IPS DF 6.9 (cell line): ENCODE results near the gene MATN1.

ENCODE experiments used
- DNase-seq: peaks from one replicate; pipeline ENCODE4 v3.0.0-alpha.2; 2013; ENCODE audit warnings: low read depth, low spot score
- H3K27ac ChIP-seq: one replicate; pipeline ENCODE4 v1.5.1; 2013; ENCODE audit warnings: low read length, control low read depth
- H3K27me3 ChIP-seq: 2 replicates; pipeline ENCODE4 v1.6.1; 2013; ENCODE audit warnings: mild to moderate bottlenecking, low read length; ENCODE audit not compliant: control insufficient read depth, insufficient read depth
- H3K36me3 ChIP-seq: 2 replicates; pipeline ENCODE4 v1.6.1; 2013; ENCODE audit warnings: low read length; ENCODE audit not compliant: control insufficient read depth, insufficient read depth
- H3K4me1 ChIP-seq: 2 replicates; pipeline ENCODE4 v1.6.1; 2013; ENCODE audit warnings: low read length; ENCODE audit not compliant: control insufficient read depth, insufficient read depth
- H3K4me3 ChIP-seq: 2 replicates; pipeline ENCODE4 v1.5.1; 2013; ENCODE audit warnings: mild to moderate bottlenecking, low read length
- H3K9me3 ChIP-seq: 2 replicates; pipeline ENCODE4 v1.6.1; 2013; ENCODE audit warnings: low read length, inconsistent platforms; ENCODE audit not compliant: control insufficient read depth, insufficient read depth
- WGBS: extraction: QIAGEN DNeasy Blood & Tissue Kit; methylation state at CpG from one replicate; pipeline ENCODE4 v1.1.7; 2013; ENCODE audit warnings: mixed read lengths, missing lambda C conversion rate; ENCODE audit not compliant: insufficient read length, insufficient coverage; 5-methylcytosine and 5-hydroxymethylcytosine counted together

The MATN1 gene

GRCh38 chr1:30757352-30758120 is 34.2 kb upstream of the MATN1 start, which contains the start of gene LAPTM5:
Gene LAPTM5 (minus strand): TSS chr1:30757774. CDS start chr1:30757745, 29 bp downstream.
- no peak for DNase-seq
- no peaks in the 10 kb centered on the region for H3K36me3 ChIP-seq
- H3K4me1 ChIP-seq = peaks cover 2% of the 10 kb centered on the region; the same call in 1 of the 2 replicates
- no peak within 1 kb of the TSS for H3K27ac ChIP-seq
- H3K4me3 ChIP-seq = no peak within 1 kb of the TSS
- H3K9me3 ChIP-seq = no peaks in the 10 kb centered on the region
- no CpG with 5 or more reads among the region's 21 CpGs for WGBS
- H3K27me3 ChIP-seq = no peaks in the 10 kb centered on the region

GRCh38 chr1:30756545-30757351 is 33.4 kb upstream of the MATN1 start:
- Histone ChIP-seq H3K9me3 (no peaks in the 10 kb centered on the region), H3K27ac (no peak overlapping the region), H3K4me1 (peaks cover 2% of the 10 kb centered on the region; the same call in 1 of the 2 replicates), H3K4me3 (no peak overlapping the region), H3K36me3 (no peaks in the 10 kb centered on the region), H3K27me3 (no peaks in the 10 kb centered on the region)
- WGBS = no CpG with 5 or more reads among the region's 17 CpGs
- DNase-seq = no peak

- Histone ChIP-seq H3K27ac (no peak overlapping the region), H3K4me3 (no peak overlapping the region), H3K4me1 (peaks cover 2% of the 10 kb centered on the region; the same call in 1 of the 2 replicates), H3K36me3 (no peaks in the 10 kb centered on the region), H3K9me3 (no peaks in the 10 kb centered on the region), H3K27me3 (no peaks in the 10 kb centered on the region)
- no CpG with 5 or more reads among the region's 4 CpGs for WGBS
- no peak for DNase-seq
These were observed 32.8 kb upstream of the MATN1 start for GRCh38 chr1:30756206-30756544.

- WGBS = no CpG with 5 or more reads among the region's 4 CpGs
- H3K4me1 ChIP-seq = peaks cover 2% of the 10 kb centered on the region; the same call in 1 of the 2 replicates
These were observed 32.4 kb upstream of the MATN1 start for GRCh38 chr1:30755746-30756145.

GRCh38 chr1:30755334-30755733 is 31.9 kb upstream of the MATN1 start:
- H3K4me3 ChIP-seq = no peak overlapping the region
- H3K27me3 ChIP-seq = no peaks in the 10 kb centered on the region
- no peaks in the 10 kb centered on the region for H3K9me3 ChIP-seq
- peaks cover 2% of the 10 kb centered on the region; the same call in 1 of the 2 replicates for H3K4me1 ChIP-seq
- H3K36me3 ChIP-seq = no peaks in the 10 kb centered on the region
- no CpG with 5 or more reads among the region's 6 CpGs for WGBS
- no peak overlapping the region for H3K27ac ChIP-seq
- DNase-seq = no peak

More at GRCh38 chr1:30755746-30756145, 32.4 kb upstream of the MATN1 start:
- Histone ChIP-seq H3K4me3 (no peak overlapping the region), H3K27me3 (no peaks in the 10 kb centered on the region), H3K36me3 (no peaks in the 10 kb centered on the region), H3K9me3 (no peaks in the 10 kb centered on the region), H3K27ac (no peak overlapping the region)
- no peak for DNase-seq

GRCh38 chr1:30754684-30755171 is 31.3 kb upstream of the MATN1 start:
- H3K4me3 ChIP-seq = no peak overlapping the region
- no peak overlapping the region for H3K27ac ChIP-seq
- no peaks in the 10 kb centered on the region for H3K27me3 ChIP-seq
- DNase-seq = no peak
- H3K36me3 ChIP-seq = no peaks in the 10 kb centered on the region
- H3K4me1 ChIP-seq = no peaks in the 10 kb centered on the region; the same call in 1 of the 2 replicates
- no peaks in the 10 kb centered on the region for H3K9me3 ChIP-seq
- WGBS = no CpG with 5 or more reads among the region's 9 CpGs

GRCh38 chr1:30753660-30754123 is 30.3 kb upstream of the MATN1 start:
- DNase-seq = no peak
- Histone ChIP-seq H3K27ac (no peak overlapping the region), H3K4me1 (no peaks in the 10 kb centered on the region; the same call in 1 of the 2 replicates), H3K27me3 (no peaks in the 10 kb centered on the region), H3K9me3 (no peaks in the 10 kb centered on the region), H3K36me3 (no peaks in the 10 kb centered on the region), H3K4me3 (no peak overlapping the region)
- no CpG with 5 or more reads among the region's 13 CpGs for WGBS

GRCh38 chr1:30753118-30753517 is 29.7 kb upstream of the MATN1 start:
- H3K9me3 ChIP-seq = no peaks in the 10 kb centered on the region
- DNase-seq = no peak
- no peaks in the 10 kb centered on the region for H3K27me3 ChIP-seq
- H3K27ac ChIP-seq = no peak overlapping the region
- H3K36me3 ChIP-seq = no peaks in the 10 kb centered on the region
- no peak overlapping the region for H3K4me3 ChIP-seq
- no peaks in the 10 kb centered on the region; the same call in 1 of the 2 replicates for H3K4me1 ChIP-seq
- no CpG with 5 or more reads among the region's 3 CpGs for WGBS

- WGBS = no CpG with 5 or more reads among the region's 9 CpGs
- no peak for DNase-seq
These were observed 29.2 kb upstream of the MATN1 start for GRCh38 chr1:30752651-30752908.

GRCh38 chr1:30751830-30752650 is 28.7 kb upstream of the MATN1 start:
- WGBS = no CpG with 5 or more reads among the region's 8 CpGs
- no peaks in the 10 kb centered on the region for H3K9me3 ChIP-seq
- H3K27ac ChIP-seq = no peak overlapping the region
- no peaks in the 10 kb centered on the region for H3K27me3 ChIP-seq
- DNase-seq = no peak
- no peaks in the 10 kb centered on the region for H3K36me3 ChIP-seq
- H3K4me3 ChIP-seq = no peak overlapping the region
- H3K4me1 ChIP-seq = no peaks in the 10 kb centered on the region; the same call in 1 of the 2 replicates

More at GRCh38 chr1:30752651-30752908, 29.2 kb upstream of the MATN1 start:
- H3K9me3 ChIP-seq = no peaks in the 10 kb centered on the region
- no peaks in the 10 kb centered on the region for H3K27me3 ChIP-seq
- H3K4me1 ChIP-seq = no peaks in the 10 kb centered on the region; the same call in 1 of the 2 replicates
- no peak overlapping the region for H3K27ac ChIP-seq
- H3K36me3 ChIP-seq = no peaks in the 10 kb centered on the region
- no peak overlapping the region for H3K4me3 ChIP-seq
